WTC11 (cell line): ENCODE measurements around the gene ZNF652. TPM values are rescaled to one million over a fixed set of nuclear protein-coding genes. Genes with fewer than 3 reads are reported as not detected.

ENCODE experiments used
- ATAC-seq: fragments of 200-7000 bp; cut with Tn5 transposase; 2 replicates; pipeline ENCODE4 v1.10.0; 2021; ENCODE audit warnings: mild to moderate bottlenecking, moderate library complexity
- CTCF ChIA-PET: fragments of 300-600 bp; sonication (Branson Sonifier 250); formaldehyde crosslinking; loops from one replicate; lab custom pipeline; 2021; ENCODE audit warnings: antibody characterized with exemption; lab: Charles Lee
- POLR2A ChIA-PET: fragments of 350-600 bp; sonication (Branson Sonifier 250); formaldehyde crosslinking; loops from one replicate; lab custom pipeline; 2021; ENCODE audit warnings: antibody characterized with exemption; lab: Charles Lee
- DNase-seq: peaks from one replicate; pipeline ENCODE4 v3.0.0; 2021; ENCODE audit warnings: low spot score
- H3K27ac Mint-ChIP-seq: 2 replicates; pipeline ENCODE4 v1.8.0; 2021; ENCODE audit warnings: mixed read lengths
- H3K27me3 Mint-ChIP-seq: 2 replicates; pipeline ENCODE4 v1.8.0; 2021; ENCODE audit warnings: low read depth, mild to moderate bottlenecking, moderate library complexity, mixed read lengths
- H3K36me3 Mint-ChIP-seq: 2 replicates; pipeline ENCODE4 v1.8.0; 2021; ENCODE audit warnings: mixed read lengths
- H3K4me1 Mint-ChIP-seq: 2 replicates; pipeline ENCODE4 v1.8.0; 2022; ENCODE audit warnings: mixed read lengths
- H3K4me3 Mint-ChIP-seq: 2 replicates; pipeline ENCODE4 v1.8.0; 2021; ENCODE audit warnings: mild to moderate bottlenecking, moderate library complexity, mixed read lengths
- H3K9me3 Mint-ChIP-seq: 2 replicates; pipeline ENCODE4 v1.8.0; 2021; ENCODE audit warnings: mixed read lengths
- FOXJ3 ChIP-seq: sonication (generic); formaldehyde crosslinking; IDR thresholded peaks from 2 replicates; pipeline ENCODE4 v1.9.0; 2021; ENCODE audit warnings: missing genetic modification reagents, mild to moderate bottlenecking, borderline replicate concordance
- FOXK1 ChIP-seq: sonication (generic); formaldehyde crosslinking; IDR thresholded peaks from 2 replicates; pipeline ENCODE4 v1.8.0; 2022; ENCODE audit warnings: mild to moderate bottlenecking, moderate library complexity, missing genetic modification reagents
- SMAD4 ChIP-seq: sonication (generic); formaldehyde crosslinking; IDR thresholded peaks from 2 replicates; pipeline ENCODE4 v1.8.0; 2022; ENCODE audit warnings: mild to moderate bottlenecking, missing genetic modification reagents
- SOX15 ChIP-seq: fragments of 250-450 bp; sonication (Bioruptor Pico); IDR thresholded peaks from 2 replicates; pipeline ENCODE4 v1.9.0; 2021; ENCODE audit warnings: mild to moderate bottlenecking
- SP1 ChIP-seq: sonication (generic); formaldehyde crosslinking; conservative IDR thresholded peaks from 2 replicates; pipeline ENCODE4 v1.8.1; 2022; ENCODE audit warnings: missing genetic modification reagents
- TEAD1 ChIP-seq: sonication (generic); formaldehyde crosslinking; IDR thresholded peaks from 2 replicates; pipeline ENCODE4 v1.8.0; 2022; ENCODE audit warnings: mild to moderate bottlenecking, missing genetic modification reagents
- TEAD4 ChIP-seq: sonication (generic); formaldehyde crosslinking; IDR thresholded peaks from 2 replicates; pipeline ENCODE4 v1.8.0; 2022; ENCODE audit warnings: mild to moderate bottlenecking, missing genetic modification reagents
- ZNF232 ChIP-seq: sonication (generic); formaldehyde crosslinking; IDR thresholded peaks from 2 replicates; pipeline ENCODE4 v1.8.0; 2022; ENCODE audit warnings: mild to moderate bottlenecking, missing genetic modification reagents
- total RNA-seq: library from RNA; stranded (reverse); gene quantifications from 3 replicates; pipeline ENCODE4 v1.2.3, GENCODE V29; 2021
- TF ChIP-seq, protein P1 (sequence below): fragments of 250-450 bp; sonication (Bioruptor Pico); conservative IDR thresholded peaks from 2 replicates; pipeline ENCODE4 v1.9.0; 2021; ENCODE audit warnings: mild to moderate bottlenecking
- TF ChIP-seq, protein P2 (sequence below): fragments of 250-450 bp; sonication (Bioruptor Pico); IDR thresholded peaks from 2 replicates; pipeline ENCODE4 v1.9.0; 2021; ENCODE audit warnings: moderate library complexity, mild to moderate bottlenecking, inconsistent platforms, borderline replicate concordance
- TF ChIP-seq, protein P3 (sequence below): sonication (generic); formaldehyde crosslinking; IDR thresholded peaks from 2 replicates; pipeline ENCODE4 v1.8.1; 2023; ENCODE audit warnings: mild to moderate bottlenecking, missing genetic modification reagents, moderate library complexity
- TF ChIP-seq, protein P4 (sequence below): sonication (generic); formaldehyde crosslinking; IDR thresholded peaks from 2 replicates; pipeline ENCODE4 v1.8.0; 2023; ENCODE audit warnings: mild to moderate bottlenecking, missing genetic modification reagents
- TF ChIP-seq, protein P5 (sequence below): sonication (generic); formaldehyde crosslinking; IDR thresholded peaks from 2 replicates; pipeline ENCODE4 v1.8.1; 2023; ENCODE audit warnings: mild to moderate bottlenecking, moderate library complexity, missing genetic modification reagents
- TF ChIP-seq, protein P6 (sequence below): sonication (generic); formaldehyde crosslinking; IDR thresholded peaks from 2 replicates; pipeline ENCODE4 v1.8.1; 2023; ENCODE audit warnings: mild to moderate bottlenecking, missing genetic modification reagents, borderline replicate concordance

The ZNF652 gene
- total RNA-seq, 1 experiment from 2014 or later = 40.8 TPM

DNA sequence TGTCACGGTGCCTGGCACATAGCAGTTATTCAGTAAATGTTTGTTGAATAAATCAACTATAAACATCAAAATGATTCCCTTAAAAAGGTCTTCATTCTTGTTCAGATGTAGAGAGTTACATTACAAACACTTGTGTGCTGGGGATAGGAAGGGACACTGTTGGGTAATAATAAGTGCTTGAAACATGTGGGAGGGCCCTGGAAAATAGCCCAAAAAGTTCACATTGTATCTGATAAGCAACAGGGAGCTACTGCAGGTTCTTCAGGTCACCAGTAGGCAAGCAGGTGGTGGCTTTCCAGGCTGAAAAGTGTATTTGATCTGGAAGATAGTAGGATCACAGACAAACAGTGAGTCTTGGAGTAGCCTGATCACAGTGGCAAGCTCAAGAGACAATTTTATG lies 19.0 kb upstream of the ZNF652 start:
- ATAC-seq (no peak), DNase-seq (no peak)
- H3K9me3 Mint-ChIP-seq = no peaks in the 10 kb centered on the region

DNA sequence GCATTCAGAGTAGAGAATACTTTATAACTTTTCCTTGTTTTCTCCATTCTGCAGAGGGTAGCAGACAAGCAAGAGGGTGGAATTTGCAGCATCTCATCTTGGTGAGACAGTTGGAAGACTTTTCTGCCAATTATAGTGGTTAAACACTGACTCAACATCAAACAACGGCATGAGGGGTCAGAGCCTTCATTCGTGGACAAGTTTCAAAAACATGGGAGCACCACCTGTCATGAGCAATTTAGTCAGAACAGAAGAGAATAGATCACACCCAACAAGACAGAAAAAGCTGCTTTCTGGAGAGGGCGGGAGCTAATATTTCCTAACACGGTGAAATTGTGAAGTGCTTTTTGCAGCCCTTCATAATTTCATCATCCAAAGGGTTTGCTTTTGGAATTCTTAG lies 17.9 kb upstream of the ZNF652 start:
- no peaks in the 10 kb centered on the region for H3K9me3 Mint-ChIP-seq
- peaks cover 3% of the 10 kb centered on the region; the same call in 1 of the 2 replicates for H3K27me3 Mint-ChIP-seq
- ATAC-seq (no peak), DNase-seq (no peak)
- TF ChIP-seq, protein P1, sequence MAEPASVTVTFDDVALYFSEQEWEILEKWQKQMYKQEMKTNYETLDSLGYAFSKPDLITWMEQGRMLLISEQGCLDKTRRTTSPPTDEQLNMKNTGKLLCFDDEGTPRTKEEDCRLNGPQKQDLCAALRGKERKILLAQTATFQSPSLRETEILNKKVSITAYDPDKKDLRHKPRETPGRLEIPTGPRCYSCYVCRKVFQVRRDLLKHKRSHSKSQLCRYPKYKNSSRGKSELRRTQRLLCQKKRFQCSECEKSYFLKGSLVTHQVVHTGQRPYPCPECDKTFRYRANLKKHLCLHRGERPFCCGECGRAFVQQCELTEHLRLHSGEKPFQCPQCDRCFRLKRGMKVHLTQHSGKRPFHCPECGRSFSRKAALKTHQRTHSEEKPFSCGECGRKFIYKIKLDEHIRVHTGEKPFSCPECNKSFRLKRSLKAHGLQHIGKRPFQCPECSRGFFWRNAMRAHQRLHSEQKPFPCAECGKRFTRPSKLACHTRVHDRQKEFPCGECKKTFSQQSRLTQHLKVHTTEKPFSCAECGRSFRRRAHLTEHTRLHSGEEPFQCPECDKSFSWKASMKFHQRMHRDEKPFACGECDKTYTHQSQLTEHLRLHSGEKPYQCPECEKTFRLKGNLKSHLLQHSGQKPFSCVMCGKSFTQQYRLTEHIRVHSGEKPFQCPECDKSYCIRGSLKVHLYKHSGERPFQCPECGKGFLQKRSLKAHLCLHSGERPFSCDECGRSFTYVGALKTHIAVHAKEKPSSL (CRISPR knock-in tag) = no peak
- H3K36me3 Mint-ChIP-seq = no peaks in the 10 kb centered on the region
- ChIA-PET CTCF (interaction anchor here (1.1 to 1.8 kb wide), 3 partner anchors 12 to 177 kb away, joined by 4 to 6 read pairs (median 5); no protein-coding TSS in a partner anchor), POLR2A (no interaction called here)
- H3K4me1 Mint-ChIP-seq = peaks cover 16% of the 10 kb centered on the region
- no peak overlapping the region for H3K27ac Mint-ChIP-seq
- no peak overlapping the region for H3K4me3 Mint-ChIP-seq

More for the DNA sequence above, 19.0 kb upstream of the ZNF652 start:
- Mint-ChIP-seq H3K36me3 (no peaks in the 10 kb centered on the region), H3K4me3 (no peak overlapping the region), H3K4me1 (peaks cover 11% of the 10 kb centered on the region), H3K27me3 (peaks cover 3% of the 10 kb centered on the region; the same call in 1 of the 2 replicates), H3K27ac (no peak overlapping the region)
- ChIA-PET CTCF (interaction anchor here (1.2 to 1.9 kb wide), 3 partner anchors 10 to 176 kb away, joined by 4 to 6 read pairs (median 6); no protein-coding TSS in a partner anchor), POLR2A (interaction anchor here (0.6 kb wide), 1 partner anchor 47 kb away, joined by 5 read pairs; no protein-coding TSS in a partner anchor)
- TF ChIP-seq, protein P2, sequence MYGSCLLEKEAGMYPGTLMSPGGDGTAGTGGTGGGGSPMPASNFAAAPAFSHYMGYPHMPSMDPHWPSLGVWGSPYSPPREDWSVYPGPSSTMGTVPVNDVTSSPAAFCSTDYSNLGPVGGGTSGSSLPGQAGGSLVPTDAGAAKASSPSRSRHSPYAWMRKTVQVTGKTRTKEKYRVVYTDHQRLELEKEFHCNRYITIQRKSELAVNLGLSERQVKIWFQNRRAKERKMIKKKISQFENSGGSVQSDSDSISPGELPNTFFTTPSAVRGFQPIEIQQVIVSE (CRISPR knock-in tag) = no peak
- TF ChIP-seq FOXK1 (CRISPR knock-in tag) = no peak
- TF ChIP-seq, protein P3, sequence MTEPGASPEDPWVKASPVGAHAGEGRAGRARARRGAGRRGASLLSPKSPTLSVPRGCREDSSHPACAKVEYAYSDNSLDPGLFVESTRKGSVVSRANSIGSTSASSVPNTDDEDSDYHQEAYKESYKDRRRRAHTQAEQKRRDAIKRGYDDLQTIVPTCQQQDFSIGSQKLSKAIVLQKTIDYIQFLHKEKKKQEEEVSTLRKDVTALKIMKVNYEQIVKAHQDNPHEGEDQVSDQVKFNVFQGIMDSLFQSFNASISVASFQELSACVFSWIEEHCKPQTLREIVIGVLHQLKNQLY (CRISPR knock-in tag) = no peak
- no peak for TF ChIP-seq SOX15
- no peak for TF ChIP-seq SMAD4 (CRISPR knock-in tag)
- TF ChIP-seq, protein P4, sequence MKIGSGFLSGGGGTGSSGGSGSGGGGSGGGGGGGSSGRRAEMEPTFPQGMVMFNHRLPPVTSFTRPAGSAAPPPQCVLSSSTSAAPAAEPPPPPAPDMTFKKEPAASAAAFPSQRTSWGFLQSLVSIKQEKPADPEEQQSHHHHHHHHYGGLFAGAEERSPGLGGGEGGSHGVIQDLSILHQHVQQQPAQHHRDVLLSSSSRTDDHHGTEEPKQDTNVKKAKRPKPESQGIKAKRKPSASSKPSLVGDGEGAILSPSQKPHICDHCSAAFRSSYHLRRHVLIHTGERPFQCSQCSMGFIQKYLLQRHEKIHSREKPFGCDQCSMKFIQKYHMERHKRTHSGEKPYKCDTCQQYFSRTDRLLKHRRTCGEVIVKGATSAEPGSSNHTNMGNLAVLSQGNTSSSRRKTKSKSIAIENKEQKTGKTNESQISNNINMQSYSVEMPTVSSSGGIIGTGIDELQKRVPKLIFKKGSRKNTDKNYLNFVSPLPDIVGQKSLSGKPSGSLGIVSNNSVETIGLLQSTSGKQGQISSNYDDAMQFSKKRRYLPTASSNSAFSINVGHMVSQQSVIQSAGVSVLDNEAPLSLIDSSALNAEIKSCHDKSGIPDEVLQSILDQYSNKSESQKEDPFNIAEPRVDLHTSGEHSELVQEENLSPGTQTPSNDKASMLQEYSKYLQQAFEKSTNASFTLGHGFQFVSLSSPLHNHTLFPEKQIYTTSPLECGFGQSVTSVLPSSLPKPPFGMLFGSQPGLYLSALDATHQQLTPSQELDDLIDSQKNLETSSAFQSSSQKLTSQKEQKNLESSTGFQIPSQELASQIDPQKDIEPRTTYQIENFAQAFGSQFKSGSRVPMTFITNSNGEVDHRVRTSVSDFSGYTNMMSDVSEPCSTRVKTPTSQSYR = no peak
- TF ChIP-seq, protein P5, sequence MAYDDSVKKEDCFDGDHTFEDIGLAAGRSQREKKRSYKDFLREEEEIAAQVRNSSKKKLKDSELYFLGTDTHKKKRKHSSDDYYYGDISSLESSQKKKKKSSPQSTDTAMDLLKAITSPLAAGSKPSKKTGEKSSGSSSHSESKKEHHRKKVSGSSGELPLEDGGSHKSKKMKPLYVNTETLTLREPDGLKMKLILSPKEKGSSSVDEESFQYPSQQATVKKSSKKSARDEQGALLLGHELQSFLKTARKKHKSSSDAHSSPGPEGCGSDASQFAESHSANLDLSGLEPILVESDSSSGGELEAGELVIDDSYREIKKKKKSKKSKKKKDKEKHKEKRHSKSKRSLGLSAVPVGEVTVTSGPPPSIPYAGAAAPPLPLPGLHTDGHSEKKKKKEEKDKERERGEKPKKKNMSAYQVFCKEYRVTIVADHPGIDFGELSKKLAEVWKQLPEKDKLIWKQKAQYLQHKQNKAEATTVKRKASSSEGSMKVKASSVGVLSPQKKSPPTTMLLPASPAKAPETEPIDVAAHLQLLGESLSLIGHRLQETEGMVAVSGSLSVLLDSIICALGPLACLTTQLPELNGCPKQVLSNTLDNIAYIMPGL = no peak
- TF ChIP-seq, protein P6, sequence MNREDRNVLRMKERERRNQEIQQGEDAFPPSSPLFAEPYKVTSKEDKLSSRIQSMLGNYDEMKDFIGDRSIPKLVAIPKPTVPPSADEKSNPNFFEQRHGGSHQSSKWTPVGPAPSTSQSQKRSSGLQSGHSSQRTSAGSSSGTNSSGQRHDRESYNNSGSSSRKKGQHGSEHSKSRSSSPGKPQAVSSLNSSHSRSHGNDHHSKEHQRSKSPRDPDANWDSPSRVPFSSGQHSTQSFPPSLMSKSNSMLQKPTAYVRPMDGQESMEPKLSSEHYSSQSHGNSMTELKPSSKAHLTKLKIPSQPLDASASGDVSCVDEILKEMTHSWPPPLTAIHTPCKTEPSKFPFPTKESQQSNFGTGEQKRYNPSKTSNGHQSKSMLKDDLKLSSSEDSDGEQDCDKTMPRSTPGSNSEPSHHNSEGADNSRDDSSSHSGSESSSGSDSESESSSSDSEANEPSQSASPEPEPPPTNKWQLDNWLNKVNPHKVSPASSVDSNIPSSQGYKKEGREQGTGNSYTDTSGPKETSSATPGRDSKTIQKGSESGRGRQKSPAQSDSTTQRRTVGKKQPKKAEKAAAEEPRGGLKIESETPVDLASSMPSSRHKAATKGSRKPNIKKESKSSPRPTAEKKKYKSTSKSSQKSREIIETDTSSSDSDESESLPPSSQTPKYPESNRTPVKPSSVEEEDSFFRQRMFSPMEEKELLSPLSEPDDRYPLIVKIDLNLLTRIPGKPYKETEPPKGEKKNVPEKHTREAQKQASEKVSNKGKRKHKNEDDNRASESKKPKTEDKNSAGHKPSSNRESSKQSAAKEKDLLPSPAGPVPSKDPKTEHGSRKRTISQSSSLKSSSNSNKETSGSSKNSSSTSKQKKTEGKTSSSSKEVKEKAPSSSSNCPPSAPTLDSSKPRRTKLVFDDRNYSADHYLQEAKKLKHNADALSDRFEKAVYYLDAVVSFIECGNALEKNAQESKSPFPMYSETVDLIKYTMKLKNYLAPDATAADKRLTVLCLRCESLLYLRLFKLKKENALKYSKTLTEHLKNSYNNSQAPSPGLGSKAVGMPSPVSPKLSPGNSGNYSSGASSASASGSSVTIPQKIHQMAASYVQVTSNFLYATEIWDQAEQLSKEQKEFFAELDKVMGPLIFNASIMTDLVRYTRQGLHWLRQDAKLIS (CRISPR knock-in tag) = no peak
- TF ChIP-seq TEAD1 = no peak
- TF ChIP-seq ZNF232 (CRISPR knock-in tag) = no peak
- no peak for TF ChIP-seq TEAD4
- no peak for TF ChIP-seq FOXJ3 (CRISPR knock-in tag)
- TF ChIP-seq SP1 = no peak
